WI38 (cell line): ENCODE measurements around the gene IGLL1.

Source experiments
- H3K4me3 ChIP-seq: 2 replicates; pipeline ENCODE4 v1.5.1; 2011; ENCODE audit warnings: low read depth, mild to moderate bottlenecking, control low read depth, low read length
- CTCF ChIP-seq: IDR thresholded peaks from 2 replicates; pipeline ENCODE4 v1.5.1; 2012; ENCODE audit warnings: low read depth, mild to moderate bottlenecking, control low read depth, low read length

Gene IGLL1

GRCh38 chr22:23613193-23613972 is 33.3 kb upstream of the IGLL1 start:
- TF ChIP-seq CTCF, result no peak
- no peak overlapping the region for H3K4me3 ChIP-seq

GRCh38 chr22:23609983-23610781 is 30.1 kb upstream of the IGLL1 start:
- no peak overlapping the region for H3K4me3 ChIP-seq
- TF ChIP-seq CTCF, result no peak

GRCh38 chr22:23608583-23608982 is 28.5 kb upstream of the IGLL1 start:
- TF ChIP-seq CTCF, result no peak
- no peak overlapping the region for H3K4me3 ChIP-seq

GRCh38 chr22:23606204-23607131 is 26.4 kb upstream of the IGLL1 start:
- H3K4me3 ChIP-seq, result no peak overlapping the region
- no peak for TF ChIP-seq CTCF

- no peak overlapping the region for H3K4me3 ChIP-seq
- no peak for TF ChIP-seq CTCF
Observed at GRCh38 chr22:23604939-23605712, 25.0 kb upstream of the IGLL1 start.

GRCh38 chr22:23603266-23603665 is 23.2 kb upstream of the IGLL1 start:
- no peak overlapping the region for H3K4me3 ChIP-seq
- no peak for TF ChIP-seq CTCF
